DMS79 (cell line): ENCODE data around the gene IHH.
A peak's percentile ranks its signal among the peaks of the same experiment; 100 is the strongest.

ENCODE experiments used
- DNase-seq: peaks from one replicate; lab custom pipeline; 2025; lab: John Stamatoyannopoulos, UW

Gene IHH

GRCh38 chr2:219019436-219019835 is 41.3 kb downstream of the IHH start:
- no peak for DNase-seq

- no peak for DNase-seq
These were observed 42.0 kb downstream of the IHH start for GRCh38 chr2:219018726-219019125.

- no peak for DNase-seq
These were observed 42.4 kb downstream of the IHH start for GRCh38 chr2:219018286-219018685.

GRCh38 chr2:219017201-219017931 is 43.4 kb downstream of the IHH start:
- DNase-seq: no peak

GRCh38 chr2:219016721-219017120 is 44.0 kb downstream of the IHH start:
- DNase-seq: no peak

GRCh38 chr2:219010873-219011272 is 49.8 kb downstream of the IHH start:
- no peak for DNase-seq

- DNase-seq: peak; percentile 16
These were observed 50.5 kb downstream of the IHH start for GRCh38 chr2:219010162-219010756.

GRCh38 chr2:219009294-219009693 is 51.4 kb downstream of the IHH start:
- DNase-seq: no peak
